ENCODE results near the gene MFSD11. TPM values are rescaled to one million over a fixed set of nuclear protein-coding genes. Genes with fewer than 3 reads are reported as not detected.

Gene MFSD11
- total and polyA plus RNA-seq, 2 of the 8 experiments (the other 6 are each of a cell fraction or from before 2014, with no cell fraction given), result 17.7 to 19.8 TPM

DNA sequence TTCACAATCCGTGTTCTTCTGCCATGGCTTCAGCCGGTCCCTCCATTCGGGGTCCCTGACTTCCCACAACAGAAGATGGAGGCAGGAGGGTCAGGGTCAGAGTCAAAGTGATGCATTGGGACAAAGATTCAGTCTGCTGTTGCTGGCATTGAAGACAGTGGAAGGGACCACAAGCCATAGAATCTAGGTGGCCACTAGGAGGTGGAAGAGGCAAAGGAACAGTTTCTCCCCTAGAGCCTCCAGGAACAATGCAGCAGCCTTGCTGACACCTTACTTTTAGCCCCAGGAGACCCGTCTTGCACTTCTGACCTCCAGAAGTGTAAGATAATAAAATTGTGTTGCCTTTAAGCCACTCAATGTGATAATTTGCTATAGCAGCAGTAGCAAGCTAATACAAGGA is 55.9 kb downstream of the MFSD11 start:
- FAIRE-seq, result no peak
- Histone ChIP-seq H3K27me3 (replicated peaks in 1 of 4; ENCODE audit: control insufficient read depth in 3 of 4, extremely low read depth in 1 of 4, insufficient read depth in 3 of 4, low read length in 3 of 4) (no peaks in the 10 kb centered on the region), H3K27ac (ENCODE audit: low read depth, low read length) (no peak overlapping the region), H2BK20ac (ENCODE audit: low read length) (no peak overlapping the region), H3K79me1 (ENCODE audit: low read depth, low read length) (no peaks in the 10 kb centered on the region), H3K36me3 (ENCODE audit: control insufficient read depth in 2 of 4, insufficient read depth in 4 of 4, low read length in 3 of 4) (no peaks in the 10 kb centered on the region), H2BK15ac (ENCODE audit: low read length) (no peak overlapping the region), H3K79me2 (ENCODE audit: control insufficient read depth in 1 of 2, insufficient read depth in 2 of 2, low read length in 2 of 2) (no peaks in the 10 kb centered on the region), H3K4me2 (ENCODE audit: insufficient read depth in 1 of 2, low read depth in 2 of 2, low read length in 2 of 2) (no peak overlapping the region), H3K4me1 (replicated peaks in 1 of 4; ENCODE audit: control insufficient read depth in 3 of 4, insufficient read depth in 4 of 4, low read length in 3 of 4) (peaks cover 0 to 5% (median 2%) of the 10 kb centered on the region in 4 experiments; a peak in 4 of 7 replicates), H3K4me3 (ENCODE audit: extremely low read depth in 1 of 4, insufficient read depth in 2 of 4, low read depth in 3 of 4, low read length in 4 of 4) (no peak overlapping the region), H4K91ac (replicated peaks; ENCODE audit: insufficient read length, low read length) (no peak overlapping the region), H4K5ac (ENCODE audit: insufficient read length, low read depth, low read length) (no peak overlapping the region), H2AFZ (ENCODE audit: low read length) (no peak overlapping the region), H3K23ac (ENCODE audit: insufficient read length) (no peak overlapping the region), H3K56ac (replicated peaks; ENCODE audit: insufficient read length, low read depth, low read length) (no peak overlapping the region), H4K20me1 (replicated peaks in 1 of 2; ENCODE audit: control insufficient read depth in 1 of 2, insufficient read depth in 2 of 2, low read length in 2 of 2) (no peaks in the 10 kb centered on the region), H4K8ac (ENCODE audit: extremely low read depth, insufficient read depth, low read length) (no peak overlapping the region), H3K23me2 (ENCODE audit: low read depth, low read length) (no peaks in the 10 kb centered on the region), H3K4ac (replicated peaks; ENCODE audit: insufficient read length, low read depth, low read length) (no peak overlapping the region), H3K14ac (ENCODE audit: insufficient read length) (no peak overlapping the region), H3K9me3 (ENCODE audit: insufficient read depth in 2 of 2, low read depth in 1 of 2, low read length in 1 of 2) (no peaks in the 10 kb centered on the region), H2BK12ac (ENCODE audit: low read depth, low read length) (no peak overlapping the region), H2BK5ac (ENCODE audit: low read depth, low read length) (no peak overlapping the region), H3K18ac (ENCODE audit: extremely low read depth, low read length) (no peak overlapping the region), H2BK120ac (replicated peaks; ENCODE audit: low read depth, low read length) (no peak overlapping the region), H3K9ac (replicated peaks in 1 of 4; ENCODE audit: extremely low read depth in 1 of 4, low read depth in 3 of 4, low read length in 3 of 4) (no peak overlapping the region), H2AK5ac (ENCODE audit: low read depth, low read length) (no peak overlapping the region)
- DNase-seq (ENCODE audit: low read depth in 1 of 2, low spot score in 2 of 2), result no peak
- ChIA-PET CTCF (ENCODE audit: partially characterized antibody) (interaction anchor here (0.6 to 1.3 kb wide), 3 partner anchors 30 to 140 kb away, joined by 3 to 4 read pairs (median 3); no protein-coding TSS in a partner anchor), POLR2A (ENCODE audit: partially characterized antibody) (no interaction called here)
- WGBS, 2 experiments (ENCODE audit: extremely low coverage in 1 of 2, insufficient coverage in 1 of 2, insufficient read length in 1 of 2, insufficient replicate concordance in 2 of 2, low coverage in 1 of 2, low lambda C conversion rate in 2 of 2, missing lambda C conversion rate in 1 of 2), result 78% methylated on average over 4 of the region's 4 CpGs; no CpG with 5 or more reads in 1 of the 2 experiments
- TF ChIP-seq RAD21 (IDR thresholded peaks at IDR 0.05 in 1 of 2, conservative IDR thresholded peaks at IDR 0.05 in 1 of 2; ENCODE audit: low read depth in 2 of 2, low read length in 2 of 2), result peak; percentile 84 to 88
- no peak for TF ChIP-seq TAF7 (optimal IDR thresholded peaks at IDR 0.05; ENCODE audit: borderline replicate concordance, low read depth, low read length)
- no peak for TF ChIP-seq HDAC6 (IDR thresholded peaks at IDR 0.05; ENCODE audit: low read depth, low read length)
- TF ChIP-seq EZH2 (IDR thresholded peaks at IDR 0.05; ENCODE audit: low read depth, low read length, severe bottlenecking), result no peak
- no peak for TF ChIP-seq TAF1 (IDR thresholded peaks at IDR 0.05; ENCODE audit: low read depth, low read length)
- TF ChIP-seq, protein P1, sequence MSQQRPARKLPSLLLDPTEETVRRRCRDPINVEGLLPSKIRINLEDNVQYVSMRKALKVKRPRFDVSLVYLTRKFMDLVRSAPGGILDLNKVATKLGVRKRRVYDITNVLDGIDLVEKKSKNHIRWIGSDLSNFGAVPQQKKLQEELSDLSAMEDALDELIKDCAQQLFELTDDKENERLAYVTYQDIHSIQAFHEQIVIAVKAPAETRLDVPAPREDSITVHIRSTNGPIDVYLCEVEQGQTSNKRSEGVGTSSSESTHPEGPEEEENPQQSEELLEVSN (IDR thresholded peaks at IDR 0.05), result no peak
- TF ChIP-seq, protein P2, sequence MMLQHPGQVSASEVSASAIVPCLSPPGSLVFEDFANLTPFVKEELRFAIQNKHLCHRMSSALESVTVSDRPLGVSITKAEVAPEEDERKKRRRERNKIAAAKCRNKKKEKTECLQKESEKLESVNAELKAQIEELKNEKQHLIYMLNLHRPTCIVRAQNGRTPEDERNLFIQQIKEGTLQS (IDR thresholded peaks at IDR 0.05; ENCODE audit: insufficient read depth, low read depth, low read length), result no peak
- TF ChIP-seq CHD2 (IDR thresholded peaks at IDR 0.05; ENCODE audit: low read length), result no peak
- no peak for TF ChIP-seq POLR2AphosphoS5 (IDR thresholded peaks at IDR 0.05; ENCODE audit: low read depth, low read length)
- no peak for TF ChIP-seq CHD1 (IDR thresholded peaks at IDR 0.05; ENCODE audit: low read depth, low read length)
- no peak for TF ChIP-seq TBP (IDR thresholded peaks at IDR 0.05; ENCODE audit: low read depth, low read length)
- TF ChIP-seq RBBP5 (IDR thresholded peaks at IDR 0.05; ENCODE audit: borderline replicate concordance, low read depth, low read length), result no peak
- TF ChIP-seq CBX5 (IDR thresholded peaks at IDR 0.05; ENCODE audit: low read depth, low read length), result no peak
